ENCODE results near the gene SUGT1. TPM values are rescaled to one million over a fixed set of nuclear protein-coding genes. Genes with fewer than 3 reads are reported as not detected.
A peak's percentile ranks its signal among the peaks of the same experiment; 100 is the strongest.
"Not testable (repeated sequence)": the region's sequence is repeated elsewhere in the genome, so short reads cannot be mapped to it uniquely, and the experiment has no call there.

Gene SUGT1
- total RNA-seq, 1 experiment from 2014 or later = 132 TPM

- no TSS peak for BruUV-seq (replicated peaks)
- TF ChIP-seq, protein P1, sequence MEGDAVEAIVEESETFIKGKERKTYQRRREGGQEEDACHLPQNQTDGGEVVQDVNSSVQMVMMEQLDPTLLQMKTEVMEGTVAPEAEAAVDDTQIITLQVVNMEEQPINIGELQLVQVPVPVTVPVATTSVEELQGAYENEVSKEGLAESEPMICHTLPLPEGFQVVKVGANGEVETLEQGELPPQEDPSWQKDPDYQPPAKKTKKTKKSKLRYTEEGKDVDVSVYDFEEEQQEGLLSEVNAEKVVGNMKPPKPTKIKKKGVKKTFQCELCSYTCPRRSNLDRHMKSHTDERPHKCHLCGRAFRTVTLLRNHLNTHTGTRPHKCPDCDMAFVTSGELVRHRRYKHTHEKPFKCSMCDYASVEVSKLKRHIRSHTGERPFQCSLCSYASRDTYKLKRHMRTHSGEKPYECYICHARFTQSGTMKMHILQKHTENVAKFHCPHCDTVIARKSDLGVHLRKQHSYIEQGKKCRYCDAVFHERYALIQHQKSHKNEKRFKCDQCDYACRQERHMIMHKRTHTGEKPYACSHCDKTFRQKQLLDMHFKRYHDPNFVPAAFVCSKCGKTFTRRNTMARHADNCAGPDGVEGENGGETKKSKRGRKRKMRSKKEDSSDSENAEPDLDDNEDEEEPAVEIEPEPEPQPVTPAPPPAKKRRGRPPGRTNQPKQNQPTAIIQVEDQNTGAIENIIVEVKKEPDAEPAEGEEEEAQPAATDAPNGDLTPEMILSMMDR (conservative IDR thresholded peaks at IDR 0.05; ENCODE audit: low read depth, low read length) = no peak
- no peak for TF ChIP-seq EZH2 (IDR thresholded peaks at IDR 0.05; ENCODE audit: borderline replicate concordance, low read depth, low read length, poor library complexity, severe bottlenecking)
- H3K27ac ChIP-seq (ENCODE audit: low read depth, low read length, poor library complexity, severe bottlenecking) = no peak overlapping the region
- H3K36me3 ChIP-seq (ENCODE audit: insufficient read depth, low read length, poor library complexity, severe bottlenecking) = no peaks in the 10 kb centered on the region
- H3K9me3 ChIP-seq (ENCODE audit: low read depth, low read length, poor library complexity, severe bottlenecking) = no peaks in the 10 kb centered on the region
- H3K4me3 ChIP-seq (ENCODE audit: low read depth, low read length, poor library complexity, severe bottlenecking) = no peak overlapping the region
- H3K4me1 ChIP-seq (ENCODE audit: insufficient read depth, low read length, poor library complexity, severe bottlenecking) = peaks cover 35% of the 10 kb centered on the region
- H3K27me3 ChIP-seq (replicated peaks; ENCODE audit: insufficient read depth, low read depth, low read length, poor library complexity) = no peaks in the 10 kb centered on the region
- ChIA-PET POLR2A (ENCODE audit: low non-redundant PET) (no interaction called here), CTCF (no interaction called here)
- intact Hi-C loops (cut with micrococcal nuclease; ENCODE audit: unreplicated experiment) = no loop called here
- DNase-seq (ENCODE audit: low spot score) = no peak
These were observed 53.4 kb downstream of the SUGT1 start for GRCh38 chr13:52706081-52706480.

- CTCF ChIA-PET = no interaction called here
- no peaks in the 10 kb centered on the region for H3K9me3 ChIP-seq (ENCODE audit: low read depth, low read length, poor library complexity, severe bottlenecking)
- no peaks in the 10 kb centered on the region for H3K36me3 ChIP-seq (ENCODE audit: insufficient read depth, low read length, poor library complexity, severe bottlenecking)
- H3K27ac ChIP-seq (ENCODE audit: low read depth, low read length, poor library complexity, severe bottlenecking) = no peak overlapping the region
- peaks cover 30% of the 10 kb centered on the region for H3K4me1 ChIP-seq (ENCODE audit: insufficient read depth, low read length, poor library complexity, severe bottlenecking)
- DNase-seq (ENCODE audit: low spot score) = peak; percentile 23
- no peak overlapping the region for H3K4me3 ChIP-seq (ENCODE audit: low read depth, low read length, poor library complexity, severe bottlenecking)
- BruUV-seq (replicated peaks) = no TSS peak
- intact Hi-C loops (cut with micrococcal nuclease; ENCODE audit: unreplicated experiment) = no loop called here
- TF ChIP-seq EZH2 (IDR thresholded peaks at IDR 0.05; ENCODE audit: borderline replicate concordance, low read depth, low read length, poor library complexity, severe bottlenecking) = no peak
- TF ChIP-seq, protein P1 (conservative IDR thresholded peaks at IDR 0.05; ENCODE audit: low read depth, low read length) = peak; percentile 35; the same call in 1 of the 2 replicates
- no peaks in the 10 kb centered on the region for H3K27me3 ChIP-seq (replicated peaks; ENCODE audit: insufficient read depth, low read depth, low read length, poor library complexity)
- POLR2A ChIA-PET (ENCODE audit: low non-redundant PET) = no interaction called here
These were observed 54.7 kb downstream of the SUGT1 start for GRCh38 chr13:52707375-52707774.

- H3K4me3 ChIP-seq (ENCODE audit: low read depth, low read length, poor library complexity, severe bottlenecking); H3K9me3 ChIP-seq (ENCODE audit: low read depth, low read length, poor library complexity, severe bottlenecking); DNase-seq (ENCODE audit: low spot score); H3K36me3 ChIP-seq (ENCODE audit: insufficient read depth, low read length, poor library complexity, severe bottlenecking); POLR2A ChIA-PET (ENCODE audit: low non-redundant PET); CTCF ChIA-PET; intact Hi-C loops (cut with micrococcal nuclease; ENCODE audit: unreplicated experiment); H3K27me3 ChIP-seq (replicated peaks; ENCODE audit: insufficient read depth, low read depth, low read length, poor library complexity); H3K27ac ChIP-seq (ENCODE audit: low read depth, low read length, poor library complexity, severe bottlenecking); BruUV-seq (replicated peaks): not testable (repeated sequence)
- H3K4me1 ChIP-seq (ENCODE audit: insufficient read depth, low read length, poor library complexity, severe bottlenecking) = peaks cover 21% of the 10 kb centered on the region
These were observed 55.6 kb downstream of the SUGT1 start for GRCh38 chr13:52708266-52708665.

GRCh38 chr13:52711286-52711685, 58.6 kb downstream of the SUGT1 start:
- H3K27me3 ChIP-seq (replicated peaks; ENCODE audit: insufficient read depth, low read depth, low read length, poor library complexity) = no peaks in the 10 kb centered on the region
- CTCF ChIA-PET = interaction anchor here (0.9 kb wide), 1 partner anchor 98 kb away, joined by 3 read pairs; no protein-coding TSS in a partner anchor
- H3K4me3 ChIP-seq (ENCODE audit: low read depth, low read length, poor library complexity, severe bottlenecking) = no peak overlapping the region
- DNase-seq (ENCODE audit: low spot score) = no peak
- intact Hi-C loops (cut with micrococcal nuclease; ENCODE audit: unreplicated experiment) = no loop called here
- H3K36me3 ChIP-seq (ENCODE audit: insufficient read depth, low read length, poor library complexity, severe bottlenecking) = no peaks in the 10 kb centered on the region
- BruUV-seq (replicated peaks) = no TSS peak
- peaks cover 2% of the 10 kb centered on the region for H3K4me1 ChIP-seq (ENCODE audit: insufficient read depth, low read length, poor library complexity, severe bottlenecking)
- no peaks in the 10 kb centered on the region for H3K9me3 ChIP-seq (ENCODE audit: low read depth, low read length, poor library complexity, severe bottlenecking)
- H3K27ac ChIP-seq (ENCODE audit: low read depth, low read length, poor library complexity, severe bottlenecking) = no peak overlapping the region
- POLR2A ChIA-PET (ENCODE audit: low non-redundant PET) = no interaction called here
- TF ChIP-seq EZH2 (IDR thresholded peaks at IDR 0.05; ENCODE audit: borderline replicate concordance, low read depth, low read length, poor library complexity, severe bottlenecking) = no peak
- TF ChIP-seq, protein P1 (conservative IDR thresholded peaks at IDR 0.05; ENCODE audit: low read depth, low read length) = no peak
